ENCODE measurements around the gene TIA1. TPM values are rescaled to one million over a fixed set of nuclear protein-coding genes. Genes with fewer than 3 reads are reported as not detected.

TIA1 gene
- total RNA-seq, 1 donor from 2014 or later = 81.1 TPM

DNA sequence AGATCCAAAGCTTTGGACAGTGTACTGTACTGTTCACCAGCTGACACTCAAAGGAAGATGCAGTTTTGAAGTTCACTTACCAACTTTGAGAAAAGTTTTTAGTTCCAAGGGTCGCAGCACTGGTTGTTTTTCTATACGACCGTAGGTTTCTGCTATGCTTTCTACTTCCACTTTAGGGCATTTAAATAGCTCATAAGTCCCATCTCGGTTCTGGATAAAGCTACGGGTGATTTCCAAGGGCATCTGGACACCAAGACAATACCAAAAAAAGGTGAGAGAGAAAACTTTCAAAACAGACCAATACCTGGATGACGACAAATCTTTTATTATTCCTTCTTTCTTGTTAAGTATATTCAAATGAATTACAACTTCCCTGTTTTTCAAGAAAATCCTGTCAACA, 87.9 kb downstream of the TIA1 start:
- DNase-seq (ENCODE audit: low read depth in 2 of 2) = no peak

Other genes starting within 250 kb of the TIA1 start
- 35.3 and 71.7 TPM in 2 replicates for gene PCBP1, start 161.2 kb downstream of the TIA1 start, total RNA-seq
- 9.9 and 13.7 TPM in 2 replicates for gene C2orf42, start 57.6 kb downstream of the TIA1 start, total RNA-seq
- 21.8 and 28.8 TPM in 2 replicates for gene PCYOX1, start 9.5 kb upstream of the TIA1 start, total RNA-seq
- gene SNRPG, start 45.1 kb upstream of the TIA1 start, total RNA-seq = 117 and 229 TPM in 2 replicates
- gene FAM136A, start 53.4 kb upstream of the TIA1 start, total RNA-seq = 17.2 and 31.1 TPM in 2 replicates